Left kidney (tissue), 1 donor: ENCODE data around the gene RIMOC1. TPM values are rescaled to one million over a fixed set of nuclear protein-coding genes. Genes with fewer than 3 reads are reported as not detected.

Experiments
- polyA plus RNA-seq: library from polyadenylated mRNA; unstranded; fragments of 120-200 nt; gene quantifications from one replicate; pipeline ENCODE4 v1.2.1, GENCODE V29; 2013; ENCODE audit not compliant: insufficient read length

The RIMOC1 gene
- polyA plus RNA-seq, 1 donor = 37.2 TPM

Other genes with a start within 250 kb of the RIMOC1 start
- 65.2 TPM for gene OXCT1, start 33.9 kb upstream of the RIMOC1 start, polyA plus RNA-seq
- 18.8 TPM for gene FBXO4, start 20.9 kb downstream of the RIMOC1 start, polyA plus RNA-seq